NCI-H2227 (cell line): ENCODE results near the gene C22orf15.

Source experiments
- DNase-seq: peaks from one replicate; lab custom pipeline; 2025; ENCODE audit not compliant: unreplicated experiment; lab: John Stamatoyannopoulos, UW

The C22orf15 gene

DNA sequence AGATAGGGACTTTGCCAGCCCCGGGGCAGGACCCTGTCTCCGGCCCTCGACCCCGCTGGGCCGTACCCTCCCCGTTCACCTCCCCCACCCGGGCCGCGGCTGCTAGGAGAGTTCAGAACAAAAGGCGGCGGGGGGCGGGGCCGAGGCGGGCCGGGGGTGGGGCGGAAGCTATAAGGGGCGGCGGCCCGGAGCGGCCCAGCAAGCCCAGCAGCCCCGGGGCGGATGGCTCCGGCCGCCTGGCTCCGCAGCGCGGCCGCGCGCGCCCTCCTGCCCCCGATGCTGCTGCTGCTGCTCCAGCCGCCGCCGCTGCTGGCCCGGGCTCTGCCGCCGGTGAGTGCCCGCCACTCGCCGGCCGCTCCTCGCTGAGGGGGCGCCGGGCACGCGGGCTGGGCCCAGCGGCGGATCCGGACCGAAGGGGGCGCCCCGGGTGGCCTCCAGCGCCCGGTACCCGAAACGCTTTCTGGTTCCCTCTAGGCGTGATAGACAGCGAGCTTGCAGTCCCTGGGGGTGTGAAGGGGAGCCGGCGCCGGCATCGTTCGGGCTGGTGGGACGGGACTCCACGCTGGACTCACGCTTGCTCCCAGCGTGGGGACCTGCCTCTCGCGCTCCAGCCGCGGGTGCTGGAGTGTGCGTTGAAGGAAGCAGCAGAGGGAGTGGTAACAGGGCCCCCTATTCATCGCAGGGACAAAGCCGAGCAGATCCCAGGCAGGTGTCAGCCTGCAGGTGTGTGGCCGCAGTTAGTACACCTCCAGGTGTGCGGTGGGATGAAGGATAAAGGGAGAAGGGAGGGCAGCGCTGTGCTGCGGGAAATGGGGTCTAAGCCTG, 10.1 kb downstream of the C22orf15 start, which contains the start of gene MMP11:
MMP11 (plus strand) TSS at position 201 of the 825 bp plus-strand sequence; CDS start at position 223, 22 bp downstream.
- DNase-seq = peak; percentile 47

DNA sequence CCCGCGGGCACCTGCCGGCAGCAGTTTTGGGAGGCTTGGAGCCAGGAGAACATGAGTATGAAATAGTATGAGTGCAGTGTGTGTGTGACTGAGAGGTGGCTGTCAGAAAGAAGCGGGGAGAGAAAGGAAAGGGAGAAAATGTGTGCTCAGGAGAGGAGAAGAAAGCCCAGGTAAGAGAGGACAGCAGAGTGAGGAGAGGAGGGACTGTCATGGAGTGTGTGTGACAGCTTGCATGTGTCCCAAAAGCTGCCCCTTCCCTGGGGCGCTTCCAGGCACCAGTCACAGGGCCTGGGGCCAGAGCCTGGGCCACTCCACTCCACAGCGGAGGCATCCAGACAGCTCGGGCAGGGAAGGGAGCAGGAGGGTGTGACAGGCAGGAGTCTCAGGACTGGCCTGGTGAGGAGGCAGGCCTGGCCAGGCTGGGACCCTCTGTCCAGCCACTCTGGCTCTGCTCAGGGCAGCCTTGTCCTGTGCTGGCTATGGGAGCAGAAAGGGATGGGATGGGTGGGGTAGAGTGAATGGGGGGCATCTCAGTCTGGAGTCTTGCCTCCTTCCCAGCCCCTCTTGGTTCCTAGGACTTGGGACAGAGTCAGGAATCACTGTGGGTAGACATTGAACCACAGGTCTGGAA, 10.8 kb downstream of the C22orf15 start:
- no peak for DNase-seq

DNA sequence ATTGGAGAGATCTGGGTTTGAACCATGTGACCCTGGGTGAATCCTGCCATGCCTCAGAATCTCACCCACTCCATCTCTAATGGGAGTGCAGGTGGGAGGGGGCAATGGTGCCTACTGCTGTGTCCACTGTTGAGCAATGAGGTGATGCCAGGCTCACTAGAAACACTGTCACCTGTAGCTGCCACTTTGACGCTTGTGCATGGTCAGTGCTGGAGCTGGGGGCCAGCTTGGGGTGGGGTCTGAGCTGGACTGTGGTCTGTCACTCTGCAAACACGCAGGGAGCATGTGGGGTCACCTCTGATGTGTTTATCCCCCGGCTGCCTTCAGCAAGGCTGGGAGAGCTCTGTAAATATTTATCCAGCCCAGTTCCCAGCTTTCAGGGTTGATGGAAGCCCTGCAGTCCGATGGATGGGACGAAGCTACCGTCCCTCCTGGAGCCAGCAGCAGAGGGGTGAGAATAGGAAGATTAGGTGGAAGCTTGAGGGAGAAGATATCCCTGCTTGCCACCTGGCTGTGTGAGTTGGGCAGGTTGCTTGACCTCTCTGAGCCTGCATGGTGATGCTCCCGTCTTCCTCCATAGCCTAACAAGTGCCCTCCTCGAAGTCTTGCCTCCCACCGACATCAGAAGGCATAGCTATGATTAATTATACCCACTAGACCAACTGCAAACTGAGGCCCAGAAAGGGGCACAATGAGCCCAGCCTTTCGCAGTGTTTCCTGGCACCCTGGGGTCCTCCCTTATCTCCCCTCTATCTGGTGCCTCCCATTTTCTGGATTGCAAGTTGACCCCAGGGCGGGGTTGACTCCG, 11.5 kb downstream of the C22orf15 start:
- DNase-seq = no peak

DNA sequence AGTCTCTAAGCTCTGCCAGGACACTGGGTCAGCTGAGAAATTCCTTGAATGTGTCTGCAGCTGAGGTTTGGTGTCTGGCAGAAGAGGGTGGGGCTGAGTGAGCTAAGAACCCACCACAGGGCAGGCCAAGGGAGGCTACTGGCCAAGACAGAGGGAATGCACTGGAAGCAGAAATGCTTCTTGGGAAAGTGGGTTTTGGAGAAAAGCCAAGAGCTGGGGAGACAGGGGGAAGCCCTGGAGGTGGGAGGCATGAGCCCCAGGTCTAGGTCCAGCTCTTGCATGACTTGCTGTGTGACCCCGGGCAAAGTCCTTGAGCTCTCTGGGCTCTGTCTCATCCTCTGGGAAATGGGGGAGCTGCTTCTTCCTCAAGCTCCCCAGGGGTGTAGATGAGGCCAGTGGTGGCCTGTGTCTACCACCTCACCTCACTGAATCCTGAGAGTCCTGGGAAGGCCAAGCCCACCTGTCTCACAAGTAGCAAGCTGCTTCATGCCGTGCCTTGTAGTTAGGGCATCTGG, 12.2 kb downstream of the C22orf15 start:
- DNase-seq = no peak

DNA sequence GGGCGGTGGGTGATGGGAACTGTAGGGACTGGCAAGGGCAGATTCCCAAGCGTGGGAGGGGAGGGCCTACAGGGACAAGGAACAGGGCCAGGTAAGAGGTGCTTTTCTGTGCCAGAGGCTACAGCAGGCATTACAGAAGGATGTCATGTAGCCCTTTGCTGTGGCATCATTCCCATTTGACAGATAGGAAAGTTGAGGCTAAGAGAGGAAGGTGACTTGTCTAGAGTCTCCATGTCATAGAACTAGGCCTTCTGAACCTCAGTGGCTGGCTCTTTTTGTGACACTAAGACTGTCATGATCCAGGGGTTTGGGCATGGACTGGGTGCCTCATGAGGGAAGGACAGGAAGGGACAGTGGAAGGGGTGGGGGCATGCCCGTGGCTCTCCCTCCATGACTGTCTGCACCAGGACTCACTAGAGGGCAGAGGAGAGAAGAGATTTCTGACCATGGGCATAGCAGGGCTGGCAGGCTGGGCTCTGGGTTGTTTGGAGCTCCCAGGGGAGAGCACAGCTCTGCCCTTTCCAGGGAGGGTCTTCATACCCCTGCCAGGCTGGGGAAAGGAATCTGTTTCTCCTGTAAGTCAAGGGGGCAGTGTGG, 13.1 kb downstream of the C22orf15 start:
- DNase-seq = no peak

DNA sequence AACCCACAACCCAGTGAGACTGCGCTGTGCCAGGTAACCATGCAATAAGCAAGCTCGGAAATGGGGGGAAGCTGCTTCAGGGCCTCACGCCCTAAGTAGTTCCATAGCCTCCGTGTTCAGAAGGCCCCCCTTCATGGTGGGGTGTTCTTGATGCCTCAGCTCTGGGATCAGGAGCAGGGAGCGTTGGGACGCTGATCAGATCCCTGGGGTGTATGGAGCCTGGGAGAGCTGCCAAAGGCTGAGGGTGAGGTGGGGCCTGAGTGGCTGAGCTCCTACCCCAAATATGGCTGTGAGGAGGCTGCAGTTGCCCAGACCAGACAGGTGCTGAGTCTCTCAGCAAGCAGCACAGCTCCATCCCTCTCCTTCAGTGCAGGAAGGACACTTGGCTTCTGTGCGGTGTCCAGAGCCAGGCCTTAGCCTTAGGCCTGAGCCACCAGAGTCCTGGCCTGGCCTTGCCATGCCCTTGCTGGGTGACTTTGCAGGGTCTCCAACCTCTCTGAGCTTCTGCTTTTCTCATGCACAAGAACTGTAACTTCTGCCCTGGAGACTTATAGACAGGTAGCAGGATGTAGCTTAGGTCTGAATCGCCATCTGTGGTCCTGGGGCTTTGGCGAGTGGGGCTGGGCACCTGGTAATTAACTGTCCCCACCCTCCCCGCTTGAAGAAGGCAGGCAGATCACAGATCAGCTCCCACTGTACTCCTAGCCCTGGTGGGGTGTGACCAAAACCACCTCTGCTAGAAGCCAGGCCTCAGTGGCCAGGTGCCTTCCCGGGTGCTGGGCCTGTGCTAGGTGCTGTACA, 15.2 kb downstream of the C22orf15 start:
- DNase-seq = no peak

DNA sequence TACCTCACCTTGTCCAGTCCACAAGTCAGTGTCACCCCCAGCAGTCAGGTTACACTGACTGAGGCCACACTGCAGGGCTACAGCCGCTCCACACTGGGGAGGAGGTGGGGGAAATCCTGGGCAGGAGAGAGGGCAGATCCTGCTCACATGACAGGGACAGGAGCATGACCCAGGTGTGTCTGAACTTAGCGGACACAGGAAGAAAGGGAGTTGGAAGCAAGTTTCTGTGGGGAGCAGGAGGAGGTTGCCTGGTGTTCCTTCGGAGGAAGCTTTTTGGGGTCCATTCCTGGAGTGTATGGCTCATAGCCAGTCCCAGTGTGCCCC, 15.7 kb downstream of the C22orf15 start:
- no peak for DNase-seq

DNA sequence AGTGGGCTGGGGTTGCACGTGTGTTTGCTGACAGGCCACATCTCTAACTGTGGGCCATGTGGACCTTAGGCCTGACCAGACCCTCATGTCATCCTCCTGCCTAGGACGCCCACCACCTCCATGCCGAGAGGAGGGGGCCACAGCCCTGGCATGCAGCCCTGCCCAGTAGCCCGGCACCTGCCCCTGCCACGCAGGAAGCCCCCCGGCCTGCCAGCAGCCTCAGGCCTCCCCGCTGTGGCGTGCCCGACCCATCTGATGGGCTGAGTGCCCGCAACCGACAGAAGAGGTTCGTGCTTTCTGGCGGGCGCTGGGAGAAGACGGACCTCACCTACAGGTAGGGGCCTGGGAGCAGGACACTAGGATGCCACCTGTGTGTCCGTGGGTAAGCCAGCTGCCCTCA, 16.3 kb downstream of the C22orf15 start:
- no peak for DNase-seq

DNA sequence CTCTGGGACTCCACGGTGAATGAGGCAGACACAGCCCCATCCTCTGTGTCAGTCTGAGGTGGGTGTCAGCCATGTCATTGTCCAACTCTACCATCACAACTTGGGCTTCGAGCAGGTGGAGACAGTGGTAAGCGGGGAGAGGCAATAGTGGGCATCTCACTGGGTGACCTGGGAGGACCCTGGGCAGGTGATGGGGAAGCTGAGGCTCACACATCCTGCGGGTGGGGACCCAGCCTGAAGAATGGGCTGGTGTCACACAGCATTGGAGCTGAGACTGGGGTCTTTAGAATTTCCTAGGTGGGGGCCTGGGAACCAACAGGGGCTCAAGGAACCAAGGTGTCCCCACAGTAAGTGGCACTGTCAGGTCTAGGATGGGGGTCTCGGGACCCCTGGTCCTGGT, 16.9 kb downstream of the C22orf15 start:
- no peak for DNase-seq

DNA sequence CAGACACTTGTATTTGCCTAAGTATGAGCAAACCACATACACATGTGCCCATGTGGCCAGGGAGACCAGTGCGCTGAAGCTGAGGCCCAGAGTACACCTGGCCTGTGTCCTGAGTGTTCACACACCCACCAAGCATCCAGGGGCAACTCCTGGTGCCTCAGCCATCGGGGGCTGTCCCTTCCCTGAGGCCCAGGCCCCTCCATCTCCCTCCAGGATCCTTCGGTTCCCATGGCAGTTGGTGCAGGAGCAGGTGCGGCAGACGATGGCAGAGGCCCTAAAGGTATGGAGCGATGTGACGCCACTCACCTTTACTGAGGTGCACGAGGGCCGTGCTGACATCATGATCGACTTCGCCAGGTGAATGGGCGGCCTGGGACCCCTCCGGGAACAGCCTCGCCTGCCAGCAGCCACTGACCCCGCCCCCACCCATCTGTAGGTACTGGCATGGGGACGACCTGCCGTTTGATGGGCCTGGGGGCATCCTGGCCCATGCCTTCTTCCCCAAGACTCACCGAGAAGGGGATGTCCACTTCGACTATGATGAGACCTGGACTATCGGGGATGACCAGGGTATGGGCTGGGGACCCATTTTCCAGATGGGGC, 17.5 kb downstream of the C22orf15 start:
- no peak for DNase-seq

DNA sequence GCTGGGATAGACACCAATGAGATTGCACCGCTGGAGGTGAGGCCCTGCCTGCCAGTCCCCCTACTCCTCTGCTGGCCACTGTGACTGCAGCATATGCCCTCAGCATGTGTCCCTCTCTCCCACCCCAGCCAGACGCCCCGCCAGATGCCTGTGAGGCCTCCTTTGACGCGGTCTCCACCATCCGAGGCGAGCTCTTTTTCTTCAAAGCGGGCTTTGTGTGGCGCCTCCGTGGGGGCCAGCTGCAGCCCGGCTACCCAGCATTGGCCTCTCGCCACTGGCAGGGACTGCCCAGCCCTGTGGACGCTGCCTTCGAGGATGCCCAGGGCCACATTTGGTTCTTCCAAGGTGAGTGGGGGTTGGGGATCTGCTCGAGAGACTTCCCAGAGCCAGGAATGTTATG, 18.3 kb downstream of the C22orf15 start:
- DNase-seq = no peak

DNA sequence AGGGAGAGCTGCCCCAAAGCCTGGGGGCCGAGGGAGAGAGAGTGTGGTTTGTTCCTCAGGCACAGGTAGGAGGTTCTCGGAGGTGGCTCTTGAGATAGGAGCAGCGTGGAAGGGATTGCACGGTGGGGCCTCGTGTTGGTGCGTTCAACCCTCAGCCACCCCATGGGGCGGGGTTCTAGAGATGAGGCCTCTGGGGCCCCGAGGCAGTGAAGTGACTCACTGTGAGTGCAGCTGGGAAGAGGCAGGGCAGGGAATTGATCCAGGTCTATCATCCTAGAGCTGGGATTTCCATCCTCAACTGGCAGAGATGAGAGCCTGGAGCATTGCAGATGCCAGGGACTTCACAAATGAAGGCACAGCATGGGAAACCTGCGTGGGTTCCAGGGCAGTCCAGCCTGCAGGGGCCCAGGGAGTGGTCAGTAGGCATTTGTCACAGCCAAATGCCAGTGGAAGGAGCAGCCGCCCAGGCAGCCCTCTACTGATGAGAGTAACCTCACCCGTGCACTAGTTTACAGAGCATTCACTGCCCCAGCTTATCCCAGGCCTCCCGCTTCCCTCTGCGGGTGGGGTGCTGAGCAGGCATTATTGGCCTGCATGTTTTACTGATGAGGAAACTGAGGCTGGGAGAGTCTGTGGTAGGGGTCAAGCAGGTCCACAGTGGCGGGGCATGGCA, 18.9 kb downstream of the C22orf15 start:
- DNase-seq = no peak

DNA sequence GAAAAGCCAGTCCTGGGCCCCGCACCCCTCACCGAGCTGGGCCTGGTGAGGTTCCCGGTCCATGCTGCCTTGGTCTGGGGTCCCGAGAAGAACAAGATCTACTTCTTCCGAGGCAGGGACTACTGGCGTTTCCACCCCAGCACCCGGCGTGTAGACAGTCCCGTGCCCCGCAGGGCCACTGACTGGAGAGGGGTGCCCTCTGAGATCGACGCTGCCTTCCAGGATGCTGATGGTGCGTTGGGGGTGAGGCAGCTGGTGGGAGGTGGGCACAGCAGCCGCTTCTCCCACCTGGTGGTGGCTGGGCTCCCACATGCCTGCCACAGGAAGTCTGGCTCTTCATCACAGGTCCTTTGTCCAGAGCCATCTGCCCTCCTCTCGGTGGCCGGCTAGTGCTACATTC, 19.5 kb downstream of the C22orf15 start:
- DNase-seq = no peak

DNA sequence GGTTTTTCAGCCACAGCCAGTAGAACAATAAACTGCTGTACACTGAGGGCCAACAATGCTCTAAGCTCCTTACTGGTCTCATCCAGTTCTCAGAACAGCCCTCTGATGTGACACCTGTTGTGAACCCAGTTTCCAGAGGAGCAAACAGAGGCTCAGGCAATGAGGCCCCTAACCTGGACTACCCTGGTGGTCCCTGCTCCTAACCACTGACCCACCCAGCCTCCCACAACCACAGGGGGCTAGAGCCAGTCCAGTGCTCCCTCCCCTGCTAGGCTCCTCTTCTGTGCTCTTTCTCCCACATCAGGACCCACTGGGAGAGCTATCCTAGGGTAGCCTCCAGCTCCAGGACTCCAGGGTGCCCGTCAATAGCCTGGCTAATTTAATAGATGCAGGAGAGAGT, 19.9 kb downstream of the C22orf15 start:
- no peak for DNase-seq

DNA sequence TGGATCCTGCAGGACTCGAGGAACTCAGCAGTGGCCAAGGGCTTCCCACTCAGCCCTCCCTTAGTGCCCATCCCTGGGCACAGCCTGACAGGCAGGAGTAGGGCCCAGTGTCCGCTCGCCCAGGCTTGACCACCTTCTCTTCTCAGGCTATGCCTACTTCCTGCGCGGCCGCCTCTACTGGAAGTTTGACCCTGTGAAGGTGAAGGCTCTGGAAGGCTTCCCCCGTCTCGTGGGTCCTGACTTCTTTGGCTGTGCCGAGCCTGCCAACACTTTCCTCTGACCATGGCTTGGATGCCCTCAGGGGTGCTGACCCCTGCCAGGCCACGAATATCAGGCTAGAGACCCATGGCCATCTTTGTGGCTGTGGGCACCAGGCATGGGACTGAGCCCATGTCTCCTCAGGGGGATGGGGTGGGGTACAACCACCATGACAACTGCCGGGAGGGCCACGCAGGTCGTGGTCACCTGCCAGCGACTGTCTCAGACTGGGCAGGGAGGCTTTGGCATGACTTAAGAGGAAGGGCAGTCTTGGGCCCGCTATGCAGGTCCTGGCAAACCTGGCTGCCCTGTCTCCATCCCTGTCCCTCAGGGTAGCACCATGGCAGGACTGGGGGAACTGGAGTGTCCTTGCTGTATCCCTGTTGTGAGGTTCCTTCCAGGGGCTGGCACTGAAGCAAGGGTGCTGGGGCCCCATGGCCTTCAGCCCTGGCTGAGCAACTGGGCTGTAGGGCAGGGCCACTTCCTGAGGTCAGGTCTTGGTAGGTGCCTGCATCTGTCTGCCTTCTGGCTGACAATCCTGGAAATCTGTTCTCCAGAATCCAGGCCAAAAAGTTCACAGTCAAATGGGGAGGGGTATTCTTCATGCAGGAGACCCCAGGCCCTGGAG, 20.7 kb downstream of the C22orf15 start:
- DNase-seq = no peak

DNA sequence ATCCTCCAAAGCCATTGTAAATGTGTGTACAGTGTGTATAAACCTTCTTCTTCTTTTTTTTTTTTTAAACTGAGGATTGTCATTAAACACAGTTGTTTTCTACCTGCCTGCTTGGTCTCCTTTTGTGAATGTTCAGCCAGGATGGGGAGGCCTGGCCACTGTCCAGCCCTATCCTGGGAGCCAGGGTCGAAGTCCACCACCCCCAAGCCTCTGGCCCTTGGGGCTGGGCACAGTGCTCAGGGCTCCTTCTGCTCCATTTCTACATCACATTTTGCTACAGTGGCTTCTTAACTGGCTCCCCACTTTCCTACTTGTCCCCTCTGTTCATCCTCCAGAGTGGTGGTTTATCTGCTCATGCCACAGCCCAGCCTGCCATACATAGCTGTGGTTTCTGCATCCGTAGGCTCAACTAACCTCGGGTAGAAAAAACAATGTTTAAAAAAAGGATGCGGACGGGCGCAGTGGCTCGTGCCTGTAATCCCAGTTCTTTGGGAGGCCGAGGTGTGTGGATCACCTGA, 21.5 kb downstream of the C22orf15 start:
- no peak for DNase-seq

DNA sequence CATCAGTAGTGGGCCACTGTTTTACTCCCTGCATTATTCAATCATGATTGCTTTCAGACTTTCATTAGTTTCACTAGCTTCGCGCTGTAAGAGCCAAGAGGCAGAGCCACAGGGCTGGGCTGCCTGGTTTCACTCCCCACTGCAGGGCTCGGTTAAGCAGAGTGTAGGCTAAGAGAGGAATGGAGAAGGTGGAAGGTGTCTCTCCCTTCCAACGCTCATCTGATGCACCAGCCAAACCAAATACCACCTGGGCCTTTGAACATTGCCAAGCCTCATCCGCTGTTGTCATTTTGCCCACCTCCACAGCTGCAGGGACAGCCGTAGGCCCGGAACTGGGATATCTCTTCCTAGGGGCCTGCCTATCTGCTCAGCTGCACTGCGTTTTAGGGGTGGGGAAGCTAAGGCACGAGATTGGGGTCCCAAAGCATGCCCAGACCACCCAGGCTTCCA, 23.5 kb downstream of the C22orf15 start:
- DNase-seq = no peak
